Measurements from ENCODE around the gene WDR5.
A peak's percentile ranks its signal among the peaks of the same experiment; 100 is the strongest.

WDR5 gene

GRCh38 chr9:134134949-134135342 is 936 bp upstream of the WDR5 start:
- H3K4me3 ChIP-seq (ENCODE audit: low read depth, low read length), result peak overlapping the region; percentile 81
- TF ChIP-seq, protein P1, sequence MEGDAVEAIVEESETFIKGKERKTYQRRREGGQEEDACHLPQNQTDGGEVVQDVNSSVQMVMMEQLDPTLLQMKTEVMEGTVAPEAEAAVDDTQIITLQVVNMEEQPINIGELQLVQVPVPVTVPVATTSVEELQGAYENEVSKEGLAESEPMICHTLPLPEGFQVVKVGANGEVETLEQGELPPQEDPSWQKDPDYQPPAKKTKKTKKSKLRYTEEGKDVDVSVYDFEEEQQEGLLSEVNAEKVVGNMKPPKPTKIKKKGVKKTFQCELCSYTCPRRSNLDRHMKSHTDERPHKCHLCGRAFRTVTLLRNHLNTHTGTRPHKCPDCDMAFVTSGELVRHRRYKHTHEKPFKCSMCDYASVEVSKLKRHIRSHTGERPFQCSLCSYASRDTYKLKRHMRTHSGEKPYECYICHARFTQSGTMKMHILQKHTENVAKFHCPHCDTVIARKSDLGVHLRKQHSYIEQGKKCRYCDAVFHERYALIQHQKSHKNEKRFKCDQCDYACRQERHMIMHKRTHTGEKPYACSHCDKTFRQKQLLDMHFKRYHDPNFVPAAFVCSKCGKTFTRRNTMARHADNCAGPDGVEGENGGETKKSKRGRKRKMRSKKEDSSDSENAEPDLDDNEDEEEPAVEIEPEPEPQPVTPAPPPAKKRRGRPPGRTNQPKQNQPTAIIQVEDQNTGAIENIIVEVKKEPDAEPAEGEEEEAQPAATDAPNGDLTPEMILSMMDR (IDR thresholded peaks at IDR 0.05; ENCODE audit: insufficient read depth, low read depth, low read length, missing control alignments), result no peak
- DNase-seq (ENCODE audit: low read depth), result no peak

- DNase-seq (ENCODE audit: low read depth), result peak; percentile 40
- TF ChIP-seq, protein P1 (IDR thresholded peaks at IDR 0.05; ENCODE audit: insufficient read depth, low read depth, low read length, missing control alignments), result no peak
- peak overlapping the region; percentile 85 for H3K4me3 ChIP-seq (ENCODE audit: low read depth, low read length)
Observed at GRCh38 chr9:134136118-134136995, 475 bp downstream of the WDR5 start.

DNA sequence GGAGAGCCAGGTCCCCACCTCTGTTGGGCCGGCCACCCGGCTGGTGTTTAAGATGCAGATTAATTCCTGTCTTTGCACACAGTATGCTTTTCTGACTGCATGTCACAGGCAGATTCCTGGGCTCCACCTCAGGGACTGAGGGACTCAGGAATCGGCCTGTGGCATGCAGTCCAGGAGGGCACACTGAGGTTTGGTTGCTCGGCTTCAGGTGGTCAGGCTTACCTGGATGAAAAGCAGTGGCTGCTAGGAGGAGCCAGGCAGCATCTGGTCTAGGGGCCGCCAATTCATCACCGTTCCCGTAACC is 1.1 kb downstream of the WDR5 start:
- TF ChIP-seq, protein P1 (IDR thresholded peaks at IDR 0.05; ENCODE audit: insufficient read depth, low read depth, low read length, missing control alignments), result no peak
- DNase-seq (ENCODE audit: low read depth), result no peak
- peak overlapping the region; percentile 85 for H3K4me3 ChIP-seq (ENCODE audit: low read depth, low read length)

GRCh38 chr9:134138292-134138691 is 2.4 kb downstream of the WDR5 start:
- no peak overlapping the region for H3K4me3 ChIP-seq (ENCODE audit: low read depth, low read length)
- DNase-seq (ENCODE audit: low read depth), result no peak
- TF ChIP-seq, protein P1 (IDR thresholded peaks at IDR 0.05; ENCODE audit: insufficient read depth, low read depth, low read length, missing control alignments), result no peak

DNA sequence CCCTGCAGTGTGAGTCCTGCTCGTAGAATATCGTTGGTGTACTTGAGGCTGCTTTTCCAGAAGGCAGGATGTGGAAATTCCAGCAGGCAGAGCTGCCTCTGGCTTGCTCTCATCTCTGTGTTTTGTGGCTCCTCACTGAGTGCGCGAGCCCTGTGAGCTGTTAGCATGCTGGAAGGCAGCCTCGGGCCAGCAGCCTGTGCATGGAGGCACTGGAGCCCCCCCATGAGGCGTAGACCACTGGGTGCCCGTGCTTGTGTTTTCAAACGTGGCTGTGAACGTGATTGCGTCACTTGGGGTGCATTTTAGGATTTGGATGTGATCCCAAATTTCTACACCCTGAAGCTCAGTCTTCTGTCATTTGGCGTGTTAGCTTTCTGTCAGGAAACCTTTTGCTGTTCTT is 3.2 kb downstream of the WDR5 start:
- TF ChIP-seq, protein P1 (IDR thresholded peaks at IDR 0.05; ENCODE audit: insufficient read depth, low read depth, low read length, missing control alignments), result no peak
- H3K4me3 ChIP-seq (ENCODE audit: low read depth, low read length), result no peak overlapping the region
- DNase-seq (ENCODE audit: low read depth), result no peak

DNA sequence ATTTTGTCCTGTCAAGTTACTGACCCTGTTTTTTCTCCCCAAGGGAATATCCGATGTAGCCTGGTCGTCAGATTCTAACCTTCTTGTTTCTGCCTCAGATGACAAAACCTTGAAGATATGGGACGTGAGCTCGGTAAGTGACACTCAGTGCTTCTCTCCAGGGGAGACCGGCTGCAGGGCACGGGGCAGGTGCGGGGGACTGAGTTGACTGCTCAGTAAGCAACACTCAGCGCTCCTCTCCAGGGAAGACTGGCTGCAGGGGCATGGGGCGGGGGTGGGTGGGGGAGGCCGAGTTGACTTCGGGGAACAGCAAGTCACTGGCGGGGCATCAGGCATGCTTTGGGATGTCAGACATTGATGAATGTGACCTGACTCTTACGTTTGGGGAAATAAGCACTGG is 6.0 kb downstream of the WDR5 start:
- no peak for DNase-seq (ENCODE audit: low read depth)
- no peak overlapping the region for H3K4me3 ChIP-seq (ENCODE audit: low read depth, low read length)
- TF ChIP-seq, protein P1 (IDR thresholded peaks at IDR 0.05; ENCODE audit: insufficient read depth, low read depth, low read length, missing control alignments), result no peak

DNA sequence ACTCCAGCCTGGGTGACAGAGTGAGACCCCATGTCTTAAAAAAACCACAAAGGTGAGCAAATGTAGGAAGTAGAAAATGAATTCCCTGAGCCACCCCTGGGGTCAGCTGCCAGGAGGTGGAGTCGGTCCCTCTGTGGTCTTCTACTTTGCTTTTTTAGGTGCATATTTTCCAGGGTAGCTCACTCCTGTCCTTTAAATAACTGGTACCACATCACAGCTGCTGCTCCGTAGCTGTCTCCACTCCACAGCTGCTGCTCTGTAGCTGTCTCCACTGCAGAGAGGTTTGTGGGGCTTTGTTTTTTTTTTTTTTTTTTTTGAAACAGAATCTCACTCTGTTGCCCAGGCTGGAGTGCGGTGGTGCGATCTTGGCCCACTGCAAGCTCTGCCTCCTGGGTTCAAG is 8.9 kb downstream of the WDR5 start:
- H3K4me3 ChIP-seq (ENCODE audit: low read depth, low read length), result no peak overlapping the region
- TF ChIP-seq, protein P1 (IDR thresholded peaks at IDR 0.05; ENCODE audit: insufficient read depth, low read depth, low read length, missing control alignments), result no peak
- no peak for DNase-seq (ENCODE audit: low read depth)

Measured in GM12865 (cell line).